ENCODE data around the gene ILKAP. TPM values are rescaled to one million over a fixed set of nuclear protein-coding genes. Genes with fewer than 3 reads are reported as not detected.

ILKAP gene
- total RNA-seq, 1 experiment from 2014 or later = 41.5 TPM

DNA sequence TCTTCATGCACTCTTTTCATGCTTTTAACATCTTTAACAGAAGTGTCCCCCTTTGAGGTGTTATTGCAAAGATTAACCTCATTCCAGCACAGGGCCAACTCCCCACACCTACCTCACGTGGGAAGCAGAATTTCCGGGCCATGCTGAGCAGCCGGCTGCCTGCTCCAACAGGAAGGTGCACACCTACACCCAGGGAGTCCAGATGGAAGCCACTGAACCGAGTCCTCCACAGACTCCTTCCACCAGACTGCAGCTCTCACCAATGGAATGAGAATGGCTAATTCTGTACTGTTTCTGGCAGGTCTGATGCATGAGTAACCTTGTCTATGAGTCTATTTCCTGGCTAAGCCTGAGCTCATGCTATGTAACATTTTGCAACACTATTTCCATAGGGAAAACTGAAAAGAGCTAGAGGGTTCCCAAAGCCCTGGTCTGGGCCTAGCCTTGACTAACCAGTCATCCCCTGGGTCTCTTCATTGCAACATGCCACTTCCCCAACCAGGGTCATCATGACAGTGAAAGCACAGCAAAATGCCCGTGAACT is 33.7 kb downstream of the ILKAP start:
- H3K18ac ChIP-seq (ENCODE audit: insufficient read length, low read depth, low read length) = no peak overlapping the region
- H2AK5ac ChIP-seq (ENCODE audit: insufficient read length, low read length) = no peak overlapping the region
- H3K23me2 ChIP-seq (ENCODE audit: insufficient read length, low read depth, low read length, poor library complexity, severe bottlenecking) = no peaks in the 10 kb centered on the region
- no peak overlapping the region for H3K14ac ChIP-seq (ENCODE audit: insufficient read depth, low read length)
- H2BK12ac ChIP-seq (ENCODE audit: insufficient read length, low read depth, low read length) = no peak overlapping the region
- DNase-seq = no peak
- no peak overlapping the region for H4K5ac ChIP-seq (ENCODE audit: insufficient read length, low read depth, low read length)
- H3K27me3 Mint-ChIP-seq (ENCODE audit: low read depth) = peaks cover 12% of the 10 kb centered on the region
- H3K23ac ChIP-seq (ENCODE audit: insufficient read length, low read depth, low read length) = no peak overlapping the region
- no peaks in the 10 kb centered on the region for H3K79me1 ChIP-seq (ENCODE audit: insufficient read depth, low read depth, low read length, poor library complexity, severe bottlenecking)
- H4K91ac ChIP-seq (ENCODE audit: insufficient read length, low read depth, low read length) = no peak overlapping the region
- H2AFZ ChIP-seq (ENCODE audit: low read length) = no peak overlapping the region
- H3K4me2 ChIP-seq (ENCODE audit: insufficient read depth, insufficient read length, low read length) = no peak overlapping the region
- no peak overlapping the region for H2BK20ac ChIP-seq (ENCODE audit: low read depth, low read length, poor library complexity, severe bottlenecking)
- H4K8ac ChIP-seq (replicated peaks; ENCODE audit: insufficient read length, low read depth, low read length) = no peak overlapping the region
- no peaks in the 10 kb centered on the region for H3K4me1 Mint-ChIP-seq
- no peak overlapping the region for H3T11ph ChIP-seq (ENCODE audit: low read length)
- no peaks in the 10 kb centered on the region; the same call in 1 of the 2 replicates for H3K27me3 ChIP-seq (ENCODE audit: insufficient read depth, low read length)
- no peak overlapping the region for H3K9ac ChIP-seq (ENCODE audit: extremely low read depth, insufficient read length, low read length)
- no peaks in the 10 kb centered on the region for H3K9me3 ChIP-seq (ENCODE audit: control insufficient read depth, low read depth, low read length)
- H3K79me2 ChIP-seq (ENCODE audit: insufficient read depth, low read length) = no peaks in the 10 kb centered on the region
- H3K27ac Mint-ChIP-seq = peak overlapping the region in 1 of 3 experiments; percentile 72; a peak in 1 of 7 replicates
- H4K20me1 ChIP-seq (ENCODE audit: control insufficient read depth, insufficient read depth, insufficient read length) = no peaks in the 10 kb centered on the region
- no peak overlapping the region for H3K56ac ChIP-seq (ENCODE audit: insufficient read length, low read depth, low read length)
- no peak overlapping the region for H2BK15ac ChIP-seq (ENCODE audit: low read depth, low read length)
- no peak overlapping the region for H3K27ac ChIP-seq (ENCODE audit: insufficient read length, low read depth, low read length)
- no peak overlapping the region for H3K4me3 Mint-ChIP-seq
- no peak overlapping the region for H2BK120ac ChIP-seq (ENCODE audit: low read depth, low read length, poor library complexity, severe bottlenecking)
- H3K4me1 ChIP-seq (ENCODE audit: insufficient read depth, low read length) = no peaks in the 10 kb centered on the region
- WGBS (ENCODE audit: extremely low coverage, insufficient read length, low lambda C conversion rate) = no CpG with 5 or more reads among the region's 5 CpGs
- H3K4ac ChIP-seq (ENCODE audit: low read depth, low read length) = no peak overlapping the region
- TF ChIP-seq, protein P1, sequence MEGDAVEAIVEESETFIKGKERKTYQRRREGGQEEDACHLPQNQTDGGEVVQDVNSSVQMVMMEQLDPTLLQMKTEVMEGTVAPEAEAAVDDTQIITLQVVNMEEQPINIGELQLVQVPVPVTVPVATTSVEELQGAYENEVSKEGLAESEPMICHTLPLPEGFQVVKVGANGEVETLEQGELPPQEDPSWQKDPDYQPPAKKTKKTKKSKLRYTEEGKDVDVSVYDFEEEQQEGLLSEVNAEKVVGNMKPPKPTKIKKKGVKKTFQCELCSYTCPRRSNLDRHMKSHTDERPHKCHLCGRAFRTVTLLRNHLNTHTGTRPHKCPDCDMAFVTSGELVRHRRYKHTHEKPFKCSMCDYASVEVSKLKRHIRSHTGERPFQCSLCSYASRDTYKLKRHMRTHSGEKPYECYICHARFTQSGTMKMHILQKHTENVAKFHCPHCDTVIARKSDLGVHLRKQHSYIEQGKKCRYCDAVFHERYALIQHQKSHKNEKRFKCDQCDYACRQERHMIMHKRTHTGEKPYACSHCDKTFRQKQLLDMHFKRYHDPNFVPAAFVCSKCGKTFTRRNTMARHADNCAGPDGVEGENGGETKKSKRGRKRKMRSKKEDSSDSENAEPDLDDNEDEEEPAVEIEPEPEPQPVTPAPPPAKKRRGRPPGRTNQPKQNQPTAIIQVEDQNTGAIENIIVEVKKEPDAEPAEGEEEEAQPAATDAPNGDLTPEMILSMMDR (conservative IDR thresholded peaks at IDR 0.05) = no peak
- no peak overlapping the region for H2BK5ac ChIP-seq (ENCODE audit: insufficient read length, low read length)
- peaks cover 16 to 50% (median 35%) of the 10 kb centered on the region in 3 experiments for H3K36me3 Mint-ChIP-seq (ENCODE audit: insufficient read depth in 1 of 3, low read depth in 3 of 3)
- 0 out of 5 replicates have a peak, but pooled peaks cover 0 to 3% of the 10 kb centered on the region in 2 experiments for H3K9me3 Mint-ChIP-seq

Data from H9 (cell line).